ENCODE results near the gene RAI1.
A peak's percentile ranks its signal among the peaks of the same experiment; 100 is the strongest.

Gene RAI1

DNA sequence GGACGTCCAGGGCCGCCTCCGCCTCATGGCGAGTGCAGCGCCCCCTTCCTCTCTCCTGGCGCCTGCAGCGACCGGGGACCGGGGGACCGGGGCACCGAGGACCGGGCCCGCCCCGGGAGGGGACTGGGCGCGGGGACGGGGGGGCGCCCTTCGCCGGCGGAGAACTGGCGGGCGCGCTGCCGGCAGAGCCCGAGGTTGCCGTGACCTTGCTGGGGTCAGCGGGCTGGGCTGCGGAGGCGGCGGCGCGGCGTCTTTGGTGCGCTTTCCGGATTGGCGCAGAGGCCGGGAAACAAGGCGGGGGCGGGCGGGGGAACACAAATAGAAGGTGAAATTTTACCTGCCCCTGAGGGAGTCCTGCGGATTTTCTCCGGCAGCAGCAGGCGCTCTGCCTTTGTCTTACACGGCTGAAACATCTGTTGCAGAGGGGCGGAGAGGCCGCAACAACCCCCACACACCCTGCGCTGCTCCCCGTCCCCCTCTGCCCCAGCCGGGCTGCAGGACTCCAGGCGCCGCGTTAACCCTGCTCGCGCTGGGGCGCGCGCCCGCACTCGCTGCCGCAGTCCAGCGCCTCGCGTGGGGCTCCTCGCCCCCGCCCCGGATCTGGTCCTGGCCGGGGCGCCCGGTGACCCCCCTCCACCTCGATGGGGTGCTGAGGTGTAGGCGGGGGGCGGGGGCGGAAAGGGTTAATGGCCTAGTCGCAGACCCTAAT is 102.0 kb downstream of the RAI1 start:
- intact Hi-C loops (cut with DNase I): loop anchor here (5.0 to 10.0 kb wide), 2 partner anchors 41 to 98 kb away; partner anchors contain the start of gene RAI1

DNA sequence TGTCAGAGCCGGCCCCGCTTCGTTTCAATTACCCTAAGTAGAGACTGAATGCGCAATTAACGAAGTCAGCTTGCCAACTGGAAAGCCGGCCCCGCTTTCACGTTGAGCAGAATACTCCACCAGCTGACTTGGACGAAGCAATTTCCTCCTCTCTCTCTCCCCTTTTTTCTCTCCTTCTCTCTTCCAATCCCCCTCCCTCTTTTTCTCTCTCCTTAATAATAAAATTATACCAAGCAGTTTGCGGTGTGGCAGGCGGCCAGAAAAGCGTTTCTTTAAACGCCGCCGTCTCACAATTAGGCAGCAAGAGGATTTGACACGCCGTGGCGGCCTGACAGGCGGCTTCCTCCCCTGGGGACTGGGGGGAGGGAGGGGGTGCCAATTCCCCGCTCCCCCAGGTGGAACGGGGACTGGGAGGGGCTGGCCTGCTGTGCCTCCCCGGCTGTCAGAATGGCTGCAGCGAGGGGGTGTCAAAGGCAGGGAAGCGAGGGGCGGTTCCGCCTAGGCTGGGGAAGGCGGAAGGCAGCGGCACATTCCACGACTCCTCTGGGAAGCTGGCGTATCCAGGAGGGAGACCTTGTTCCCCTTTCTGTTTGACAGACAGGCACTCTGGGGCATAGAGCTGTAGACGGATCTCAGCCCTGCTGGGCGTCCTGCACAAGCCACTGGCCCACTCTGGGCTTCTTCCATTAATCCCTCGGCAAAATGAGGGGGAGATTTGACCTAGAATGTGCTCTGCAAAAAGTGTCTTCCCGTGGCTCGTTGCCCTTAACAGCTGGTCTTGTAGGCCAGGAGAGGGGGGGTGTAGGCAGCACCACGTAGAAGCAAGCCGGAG is 102.8 kb downstream of the RAI1 start:
- DNase-seq: peak; percentile 46 to 89 (median 69)
- intact Hi-C loops (cut with DNase I): loop anchor here (5.0 to 10.0 kb wide), 2 partner anchors 42 to 99 kb away; partner anchors contain the start of gene RAI1

More for the DNA sequence above, 102.0 kb downstream of the RAI1 start:
- DNase-seq: peak in 41 of 42 donors; percentile 40 to 88 (median 69)

DNA sequence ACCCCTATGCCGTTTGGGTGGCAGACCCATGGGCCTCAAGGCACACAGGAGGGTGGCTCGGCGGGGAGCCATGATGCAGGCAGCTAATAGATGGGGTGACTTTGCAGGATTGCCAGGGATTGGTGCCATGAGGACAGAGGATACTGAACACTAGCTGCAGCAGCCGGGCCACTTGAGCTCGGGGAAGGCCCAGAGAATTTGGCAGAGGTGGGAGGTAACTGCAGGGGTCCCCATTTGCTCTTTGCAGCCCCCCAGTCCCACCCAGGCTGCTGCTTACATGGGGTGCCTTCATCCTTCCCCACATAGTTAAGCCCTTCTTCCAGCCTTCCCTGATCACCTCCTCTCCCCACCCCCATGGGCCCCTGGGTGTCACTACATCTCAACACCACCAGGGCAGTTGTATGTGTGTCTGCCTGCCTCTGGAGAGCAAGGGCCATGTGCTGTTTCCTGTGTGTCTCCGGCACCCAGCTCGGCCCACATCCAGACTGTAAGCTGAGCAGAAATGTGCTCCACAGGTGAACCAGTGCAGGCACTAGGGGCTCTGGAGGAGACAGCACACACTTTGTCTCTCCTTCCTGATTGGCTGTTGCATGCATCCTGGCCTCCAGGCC is 103.5 kb downstream of the RAI1 start:
- peak in 23 of 42 donors; percentile 25 to 75 (median 50) for DNase-seq
- intact Hi-C loops (cut with DNase I): loop anchor here (5.0 to 10.0 kb wide), 2 partner anchors 42 to 100 kb away; partner anchors contain the start of gene RAI1

DNA sequence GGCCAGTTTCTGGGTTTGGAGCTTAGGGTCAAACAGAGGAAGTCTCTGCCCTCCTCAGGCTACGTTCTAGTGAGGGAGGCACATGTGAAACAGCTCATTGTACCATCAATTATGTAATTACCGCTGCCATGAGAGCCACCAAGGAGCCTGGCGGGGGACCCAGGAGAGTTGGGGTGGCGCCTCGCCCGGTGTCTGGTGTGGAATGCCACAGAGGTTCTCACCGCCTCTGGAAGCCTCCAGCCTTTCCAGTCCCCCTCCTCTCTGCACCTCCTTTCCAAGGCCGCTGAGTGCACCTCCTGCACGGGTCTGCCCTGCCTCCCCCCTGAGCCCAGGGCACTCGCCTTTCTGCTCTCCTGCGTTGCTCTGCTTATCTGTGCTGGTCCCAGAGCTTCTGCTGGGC is 104.1 kb downstream of the RAI1 start:
- DNase-seq: peak in 19 of 42 donors; percentile 25 to 65 (median 44)
- intact Hi-C loops (cut with DNase I): loop anchor here (10.0 kb wide), 1 partner anchor 101 kb away; the partner anchor contains the start of gene RAI1

DNA sequence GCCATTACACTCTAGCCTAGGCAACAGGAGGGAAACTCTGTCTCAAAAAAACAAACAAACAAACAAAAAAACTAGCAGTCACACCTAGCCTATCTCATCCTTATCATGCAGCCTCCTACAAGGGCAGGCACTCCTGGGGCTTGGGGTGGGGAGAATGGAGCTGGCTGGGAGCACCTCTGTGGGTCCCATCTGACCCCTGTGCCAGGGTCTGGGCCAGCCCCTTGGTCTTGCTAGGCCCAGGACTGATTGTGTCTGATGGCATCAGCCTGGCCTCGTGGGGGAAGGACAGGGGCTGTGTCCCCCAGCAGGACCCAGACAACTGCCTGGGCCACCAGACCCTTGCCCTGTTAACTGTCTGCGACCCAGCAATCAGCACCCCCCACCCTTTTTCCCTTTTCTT is 105.7 kb downstream of the RAI1 start:
- intact Hi-C loops (cut with DNase I): loop anchor here (10.0 kb wide), 1 partner anchor 102 kb away; the partner anchor contains the start of gene RAI1
- DNase-seq: no peak

DNA sequence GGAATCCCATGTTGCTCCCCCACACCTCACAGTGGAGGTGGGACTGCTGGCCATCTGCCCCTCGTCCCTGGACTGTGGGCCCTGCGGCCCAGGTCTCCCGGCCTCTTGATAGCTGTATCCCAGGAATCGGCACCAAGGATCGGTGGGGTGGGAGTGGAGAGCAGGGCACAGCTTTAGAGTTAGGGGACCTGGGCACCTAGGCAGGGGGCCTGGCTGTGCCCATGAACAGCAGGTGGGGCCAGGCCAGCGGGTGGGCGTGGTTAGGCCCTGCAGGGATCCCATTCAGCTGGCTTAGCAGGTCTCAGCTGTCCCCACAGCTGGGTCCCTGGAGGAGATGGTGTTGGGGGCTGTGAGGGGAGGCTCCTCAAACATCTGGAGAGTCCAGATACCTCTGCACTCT is 106.3 kb downstream of the RAI1 start:
- intact Hi-C loops (cut with DNase I): loop anchor here (10.0 kb wide), 1 partner anchor 103 kb away; the partner anchor contains the start of gene RAI1
- DNase-seq: no peak

DNA sequence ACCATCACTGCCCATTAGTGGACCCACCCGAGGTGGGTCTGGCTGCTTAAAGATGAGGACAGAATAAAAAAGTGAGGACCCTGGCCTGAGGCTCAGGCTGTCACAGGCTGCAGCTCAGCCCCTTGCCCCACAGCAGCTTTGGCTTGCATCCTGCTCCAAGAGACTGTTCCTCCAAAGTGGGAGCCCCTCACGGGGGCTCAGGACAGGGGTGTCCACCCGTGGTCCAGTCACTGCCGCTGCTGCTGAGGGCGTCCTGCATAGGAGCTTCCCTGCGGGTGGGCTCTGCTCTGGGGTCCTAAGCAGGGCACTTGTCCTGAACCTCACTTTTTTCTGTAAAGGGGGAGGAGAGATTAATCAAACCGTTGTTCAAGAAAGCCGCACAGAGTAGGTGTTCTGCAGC is 107.7 kb downstream of the RAI1 start:
- intact Hi-C loops (cut with DNase I): loop anchor here (10.0 kb wide), 1 partner anchor 104 kb away; the partner anchor contains the start of gene RAI1
- DNase-seq: no peak

DNA sequence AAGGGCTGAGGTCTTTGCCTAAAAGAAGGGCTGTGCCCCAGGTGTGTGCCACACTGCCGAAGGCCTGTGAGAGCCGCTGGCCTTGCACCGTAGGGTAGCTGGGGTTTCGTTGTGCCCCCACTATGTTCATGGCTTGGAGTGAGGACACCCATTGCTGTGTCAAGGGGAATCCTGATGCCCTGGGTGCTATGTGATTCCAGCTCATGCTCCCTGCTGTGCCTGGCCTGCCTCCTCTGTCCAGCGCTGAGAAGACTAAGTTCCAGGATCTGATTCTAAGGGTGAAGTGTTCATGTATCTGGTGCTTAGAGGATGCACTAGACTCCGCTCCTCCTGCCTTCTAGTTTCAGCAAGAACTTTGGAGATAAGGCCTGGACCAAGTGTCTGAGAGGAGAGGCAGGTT is 108.2 kb downstream of the RAI1 start:
- intact Hi-C loops (cut with DNase I): loop anchor here (10.0 kb wide), 1 partner anchor 105 kb away; the partner anchor contains the start of gene RAI1
- DNase-seq: no peak

DNA sequence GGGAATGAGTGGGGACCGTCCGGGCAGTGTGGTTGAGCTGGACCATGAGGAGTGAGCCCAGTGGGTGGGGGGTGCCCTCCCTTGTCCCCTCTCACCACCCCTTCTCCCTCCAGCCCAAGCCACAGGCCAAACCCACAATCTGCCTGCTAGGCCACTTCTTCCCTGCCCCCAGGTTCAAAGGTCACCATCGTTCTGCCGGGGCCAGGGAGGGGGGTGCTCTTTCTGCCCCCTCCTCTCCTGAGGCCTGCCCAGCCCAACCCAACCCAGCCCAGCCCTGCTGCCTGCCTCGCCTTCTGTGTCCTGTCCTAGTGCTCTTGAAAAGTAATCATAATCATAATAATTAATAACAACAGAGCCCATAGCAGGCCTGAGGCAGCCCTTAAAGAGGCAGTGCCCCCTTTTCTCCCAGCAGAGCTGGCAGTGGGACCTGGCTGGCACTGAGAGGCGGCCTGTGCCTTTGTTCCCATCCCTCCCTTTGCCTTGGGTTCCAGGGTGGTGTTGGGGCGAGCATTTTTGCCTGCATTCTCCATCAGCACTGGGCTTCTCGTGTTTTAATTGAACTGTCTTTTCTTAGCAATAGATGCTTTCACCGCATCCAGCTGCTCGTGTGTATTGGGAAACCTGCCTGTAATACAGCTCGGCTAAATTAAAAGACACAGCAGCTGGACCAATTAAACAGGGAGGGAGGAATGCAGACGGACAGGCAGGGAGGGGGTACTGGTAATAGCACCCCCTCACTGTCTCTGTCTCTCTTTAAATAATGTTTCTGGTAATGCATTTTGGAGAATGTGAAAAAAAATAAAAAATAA is 108.8 kb downstream of the RAI1 start:
- intact Hi-C loops (cut with DNase I): loop anchor here (10.0 kb wide), 1 partner anchor 105 kb away; the partner anchor contains the start of gene RAI1
- no peak for DNase-seq

DNA sequence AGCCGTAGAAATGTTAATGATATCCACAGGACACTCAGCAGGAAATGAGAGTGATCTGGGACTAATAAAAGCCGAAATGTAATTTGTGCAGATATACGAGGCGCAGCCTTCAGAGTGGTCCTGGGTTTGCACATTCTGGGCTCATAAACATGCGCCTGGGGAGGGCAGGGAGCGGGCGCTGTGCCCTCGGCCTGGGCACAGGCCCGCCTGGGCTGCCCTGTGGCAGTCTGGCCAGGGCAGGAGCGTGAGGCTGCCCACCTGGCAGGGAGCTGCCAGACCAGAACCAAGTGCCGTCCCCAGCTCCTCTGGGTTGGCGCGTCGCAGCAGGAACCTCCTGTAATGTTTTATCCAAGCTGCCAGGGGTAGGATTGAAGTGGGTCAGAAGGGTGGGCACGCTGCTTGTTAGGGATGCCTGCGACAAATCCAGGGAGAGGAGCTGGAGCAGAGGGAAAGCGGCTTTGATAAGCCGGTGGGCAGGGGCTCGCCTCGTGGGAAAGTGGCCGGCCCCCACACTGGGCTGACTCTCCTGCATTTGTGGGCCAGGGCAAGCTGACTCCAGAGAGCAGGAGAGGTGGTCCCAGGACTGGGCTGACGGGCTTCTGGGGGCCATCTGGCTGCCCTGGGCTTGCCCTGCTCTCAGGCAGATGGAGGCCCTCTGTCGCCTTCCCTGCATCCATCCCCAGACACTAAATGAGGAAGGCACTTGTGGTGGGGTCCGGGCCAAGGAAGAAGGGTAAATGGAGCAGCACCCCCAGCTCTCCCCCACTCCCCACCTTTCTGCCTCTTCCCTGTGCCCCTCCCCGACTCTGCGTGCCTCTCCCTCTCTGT is 109.6 kb downstream of the RAI1 start:
- no peak for DNase-seq
- intact Hi-C loops (cut with DNase I): no loop called here

DNA sequence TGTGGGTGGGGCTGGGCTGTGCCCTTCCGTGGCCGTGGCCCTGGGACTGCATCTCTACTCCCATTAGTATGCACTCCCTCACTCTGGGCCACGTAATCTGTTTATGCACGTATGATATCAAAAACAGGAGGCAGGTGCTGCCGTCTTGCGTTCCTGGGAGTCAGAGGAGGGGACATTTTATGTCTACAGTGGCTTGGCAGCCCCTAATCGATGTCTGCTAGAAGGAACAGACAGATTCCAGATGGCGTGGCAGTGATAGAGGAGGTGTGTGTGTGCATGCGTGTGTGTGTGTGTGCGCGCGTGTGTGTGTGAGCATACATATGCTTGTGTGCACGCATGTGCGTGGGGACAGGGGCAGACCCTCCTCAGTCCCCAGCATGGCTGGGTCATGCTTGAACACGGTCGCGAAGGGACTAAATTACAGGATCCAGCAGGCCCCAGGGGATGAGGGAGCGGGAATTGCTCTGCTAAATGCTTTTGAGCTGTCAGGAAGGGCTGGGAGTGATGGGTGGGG is 110.8 kb downstream of the RAI1 start:
- intact Hi-C loops (cut with DNase I): no loop called here
- no peak for DNase-seq

DNA sequence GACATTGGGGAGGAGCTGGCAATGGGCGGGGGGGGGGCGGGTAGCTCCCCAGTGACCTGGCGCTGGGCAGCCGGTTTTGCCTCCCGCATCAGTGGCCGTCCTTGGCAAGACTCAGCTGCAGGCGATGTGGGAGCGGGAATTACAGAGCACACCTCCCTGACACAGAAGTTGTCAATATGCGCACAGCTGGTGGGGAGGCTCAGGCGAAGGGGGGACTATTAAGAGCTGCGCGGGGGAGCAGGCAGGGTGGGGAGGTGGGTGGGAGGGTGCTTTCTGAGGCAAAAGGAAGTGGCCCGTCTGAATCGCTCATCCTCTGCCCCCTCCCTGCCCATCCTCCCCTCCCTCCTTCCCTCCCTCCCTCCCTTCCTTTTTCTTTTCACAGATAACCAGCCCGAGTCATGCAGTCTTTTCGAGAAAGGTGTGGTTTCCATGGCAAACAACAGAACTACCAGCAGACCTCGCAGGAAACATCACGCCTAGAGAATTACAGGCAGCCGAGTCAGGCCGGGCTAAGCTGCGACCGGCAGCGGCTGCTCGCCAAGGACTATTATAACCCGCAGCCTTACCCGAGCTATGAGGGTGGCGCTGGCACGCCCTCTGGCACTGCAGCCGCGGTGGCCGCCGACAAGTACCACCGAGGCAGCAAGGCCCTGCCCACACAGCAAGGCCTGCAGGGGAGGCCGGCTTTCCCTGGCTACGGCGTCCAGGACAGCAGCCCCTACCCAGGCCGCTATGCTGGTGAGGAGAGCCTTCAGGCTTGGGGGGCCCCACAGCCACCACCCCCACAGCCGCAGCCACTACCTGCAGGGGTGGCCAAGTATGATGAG is 111.5 kb downstream of the RAI1 start:
- DNase-seq: peak in 36 of 42 donors; percentile 48 to 84 (median 67)
- intact Hi-C loops (cut with DNase I): no loop called here

DNA sequence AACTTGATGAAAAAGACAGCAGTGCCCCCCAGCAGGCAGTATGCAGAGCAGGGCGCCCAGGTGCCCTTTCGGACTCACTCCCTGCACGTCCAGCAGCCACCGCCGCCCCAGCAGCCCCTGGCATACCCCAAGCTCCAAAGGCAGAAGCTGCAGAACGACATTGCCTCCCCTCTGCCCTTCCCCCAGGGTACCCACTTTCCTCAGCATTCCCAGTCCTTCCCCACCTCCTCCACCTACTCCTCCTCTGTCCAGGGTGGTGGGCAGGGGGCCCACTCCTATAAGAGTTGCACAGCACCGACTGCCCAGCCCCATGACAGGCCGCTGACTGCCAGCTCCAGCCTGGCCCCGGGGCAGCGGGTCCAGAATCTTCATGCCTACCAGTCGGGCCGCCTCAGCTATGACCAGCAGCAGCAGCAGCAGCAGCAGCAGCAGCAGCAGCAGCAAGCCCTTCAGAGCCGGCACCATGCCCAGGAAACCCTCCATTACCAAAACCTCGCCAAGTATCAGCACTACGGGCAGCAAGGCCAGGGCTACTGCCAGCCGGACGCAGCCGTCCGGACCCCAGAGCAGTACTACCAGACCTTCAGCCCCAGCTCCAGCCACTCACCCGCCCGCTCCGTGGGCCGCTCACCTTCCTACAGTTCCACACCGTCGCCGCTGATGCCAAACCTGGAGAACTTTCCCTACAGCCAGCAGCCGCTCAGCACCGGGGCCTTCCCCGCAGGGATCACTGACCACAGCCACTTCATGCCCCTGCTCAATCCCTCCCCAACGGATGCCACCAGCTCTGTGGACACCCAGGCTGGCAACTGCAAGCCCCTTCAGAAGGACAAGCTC is 112.3 kb downstream of the RAI1 start:
- DNase-seq: peak in 12 of 42 donors; percentile 17 to 67 (median 47)
- intact Hi-C loops (cut with DNase I): no loop called here

DNA sequence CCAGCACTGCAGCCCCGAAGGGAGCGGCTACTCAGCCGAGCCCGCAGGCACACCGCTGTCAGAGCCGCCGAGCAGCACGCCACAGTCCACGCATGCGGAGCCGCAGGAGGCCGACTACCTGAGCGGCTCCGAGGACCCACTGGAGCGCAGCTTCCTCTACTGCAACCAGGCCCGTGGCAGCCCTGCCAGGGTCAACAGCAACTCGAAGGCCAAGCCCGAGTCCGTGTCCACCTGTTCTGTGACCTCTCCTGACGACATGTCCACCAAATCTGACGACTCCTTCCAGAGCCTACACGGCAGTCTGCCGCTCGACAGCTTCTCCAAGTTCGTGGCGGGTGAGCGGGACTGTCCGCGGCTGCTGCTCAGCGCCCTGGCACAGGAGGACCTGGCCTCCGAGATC is 113.1 kb downstream of the RAI1 start:
- intact Hi-C loops (cut with DNase I): no loop called here
- peak in 1 of 42 donors; percentile 2 for DNase-seq

DNA sequence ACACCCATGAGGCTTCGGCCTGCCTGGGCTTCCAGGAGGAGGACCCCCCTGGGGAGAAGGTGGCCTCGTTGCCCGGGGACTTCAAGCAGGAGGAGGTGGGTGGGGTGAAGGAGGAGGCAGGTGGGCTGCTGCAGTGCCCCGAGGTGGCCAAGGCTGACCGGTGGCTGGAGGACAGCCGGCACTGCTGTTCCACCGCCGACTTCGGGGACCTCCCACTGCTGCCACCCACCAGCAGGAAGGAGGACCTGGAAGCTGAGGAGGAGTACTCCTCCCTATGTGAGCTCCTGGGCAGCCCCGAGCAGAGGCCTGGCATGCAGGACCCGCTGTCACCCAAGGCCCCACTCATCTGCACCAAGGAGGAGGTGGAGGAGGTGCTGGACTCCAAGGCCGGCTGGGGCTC is 114.0 kb downstream of the RAI1 start:
- intact Hi-C loops (cut with DNase I): no loop called here

More for the DNA sequence above, 114.0 kb downstream of the RAI1 start:
- DNase-seq: no peak
